A549 treated with RU486 at 1 μM for 4 hours (cell line): ENCODE results near the gene PSD. TPM values are rescaled to one million over a fixed set of nuclear protein-coding genes. Genes with fewer than 3 reads are reported as not detected.

ENCODE experiments used
- total RNA-seq: library from RNA; stranded (reverse); fragments of 200-300 nt; extraction: Qiagen RNA extraction; gene quantifications from 5 replicates; pipeline ENCODE4 v1.2.3, GENCODE V29; 2022; ENCODE audit warnings: low read depth

The PSD gene
- total RNA-seq, result 0.15 to 0.78 TPM (median 0.51 TPM) in 5 replicates

GRCh38 chr10:102418622-102419268, at the start of gene PSD:
TSS of gene PSD (minus strand) at chr10:102418785. CDS start at chr10:102417038, 1,747 bp downstream.

GRCh38 chr10:102451105-102451969, 32.8 kb upstream of the PSD start, which contains the start of gene C10orf95:
TSS of gene C10orf95 (minus strand) at chr10:102451543. CDS start at chr10:102451093, 450 bp downstream.

GRCh38 chr10:102432162-102432950, 13.8 kb upstream of the PSD start, which contains the start of gene CUEDC2:
TSS of gene CUEDC2 (minus strand) at chr10:102432574. CDS start at chr10:102425188, 7,386 bp downstream.

GRCh38 chr10:102420714-102421506, 2.3 kb upstream of the PSD start, which contains the start of gene FBXL15:
TSS of gene FBXL15 (plus strand) at chr10:102420836. CDS start at chr10:102421130, 294 bp downstream.

GRCh38 chr10:102395400-102396316, 22.9 kb downstream of the PSD start, which contains the start of gene NFKB2:
TSS of gene NFKB2 (plus strand) at chr10:102395705. CDS start at chr10:102395960, 255 bp downstream.

Other genes starting within 250 kb of the PSD start
- 0.10 to 0.27 TPM (median 0.25 TPM) in 5 replicates for gene ELOVL3, start 192.5 kb downstream of the PSD start, total RNA-seq
- 0.27 to 0.38 TPM (median 0.29 TPM) in 4 of 5 replicates, not detected in the other for gene PITX3, start 177.3 kb downstream of the PSD start, total RNA-seq
- 19.6 to 24.9 TPM (median 24.4 TPM) in 5 replicates for gene GBF1, start 173.3 kb downstream of the PSD start, total RNA-seq
- 59.6 to 105 TPM (median 82.4 TPM) in 5 replicates for gene NFKB2, start 23.1 kb downstream of the PSD start, total RNA-seq
- gene FBXL15, start 2.1 kb upstream of the PSD start, total RNA-seq, result 6.2 to 11.3 TPM (median 9.1 TPM) in 5 replicates
- 60.2 to 70.4 TPM (median 63.3 TPM) in 5 replicates for gene CUEDC2, start 13.8 kb upstream of the PSD start, total RNA-seq
- 0.09 to 0.15 TPM in 2 of 5 replicates, not detected in the others for gene C10orf95, start 32.8 kb upstream of the PSD start, total RNA-seq
- 86.9 to 93.4 TPM (median 90.3 TPM) in 5 replicates for gene ACTR1A, start 83.9 kb upstream of the PSD start, total RNA-seq
- 5.3 to 8.2 TPM (median 7.3 TPM) in 5 replicates for gene SUFU, start 85.2 kb upstream of the PSD start, total RNA-seq
- 39.2 to 45.2 TPM (median 43.4 TPM) in 5 replicates for gene TRIM8, start 225.7 kb upstream of the PSD start, total RNA-seq